Lower leg skin (tissue), 3 donors: ENCODE results near the gene SLC9A4.

Source experiments
- POLR2A ChIP-seq, 2 donors: fragments of 450-650 bp; IDR thresholded peaks; one replicate each; pipeline ENCODE4 v1.6.1; 2016 to 2017; ENCODE audit warnings: antibody characterized with exemption in 2 of 2, mild to moderate bottlenecking in 1 of 2, moderate library complexity in 1 of 2
- TF ChIP-seq, protein P1 (sequence below), 3 donors: fragments of 450-650 bp; IDR thresholded peaks; one replicate each; pipeline ENCODE4 v1.5.1; 2016; ENCODE audit warnings: antibody characterized with exemption in 3 of 3, mild to moderate bottlenecking in 3 of 3, moderate library complexity in 2 of 3

DNA sequence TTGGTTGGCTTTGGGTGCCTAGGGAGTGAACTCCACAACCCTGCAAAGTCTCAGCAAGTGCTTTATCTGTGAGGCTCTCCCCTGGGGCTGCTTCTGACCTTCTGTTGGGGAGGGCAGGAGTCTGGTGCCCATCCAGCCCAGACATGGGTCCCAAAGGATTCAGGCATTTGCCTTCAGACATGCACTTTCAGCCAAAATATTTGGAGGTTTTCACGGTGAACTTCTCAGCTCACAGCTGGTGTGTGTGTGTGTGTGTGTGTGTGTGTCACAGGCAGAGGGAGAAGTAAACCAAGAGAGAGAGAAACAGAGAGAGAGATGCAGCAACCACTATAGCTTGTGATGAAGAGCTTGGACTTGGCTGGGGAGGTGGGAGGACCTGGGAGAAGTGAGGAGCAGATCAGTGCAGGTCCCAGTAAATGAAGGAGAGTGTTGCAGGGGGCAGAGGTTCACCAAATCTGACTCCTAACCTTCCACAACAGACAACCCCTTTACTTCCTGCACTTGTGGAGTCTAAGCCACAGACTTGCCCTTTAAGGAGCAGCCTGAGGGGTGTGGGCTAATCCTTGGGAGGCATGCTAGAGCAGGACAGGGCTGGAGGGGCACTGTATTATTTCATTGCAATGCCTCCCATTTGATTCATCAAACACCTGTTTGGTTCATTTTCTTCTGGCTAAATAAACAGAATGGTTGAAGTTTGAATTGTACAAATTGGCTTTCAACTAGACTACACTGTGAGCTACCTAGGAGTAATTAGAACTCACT lies 14.1 kb downstream of the SLC9A4 start:
- TF ChIP-seq, protein P1, sequence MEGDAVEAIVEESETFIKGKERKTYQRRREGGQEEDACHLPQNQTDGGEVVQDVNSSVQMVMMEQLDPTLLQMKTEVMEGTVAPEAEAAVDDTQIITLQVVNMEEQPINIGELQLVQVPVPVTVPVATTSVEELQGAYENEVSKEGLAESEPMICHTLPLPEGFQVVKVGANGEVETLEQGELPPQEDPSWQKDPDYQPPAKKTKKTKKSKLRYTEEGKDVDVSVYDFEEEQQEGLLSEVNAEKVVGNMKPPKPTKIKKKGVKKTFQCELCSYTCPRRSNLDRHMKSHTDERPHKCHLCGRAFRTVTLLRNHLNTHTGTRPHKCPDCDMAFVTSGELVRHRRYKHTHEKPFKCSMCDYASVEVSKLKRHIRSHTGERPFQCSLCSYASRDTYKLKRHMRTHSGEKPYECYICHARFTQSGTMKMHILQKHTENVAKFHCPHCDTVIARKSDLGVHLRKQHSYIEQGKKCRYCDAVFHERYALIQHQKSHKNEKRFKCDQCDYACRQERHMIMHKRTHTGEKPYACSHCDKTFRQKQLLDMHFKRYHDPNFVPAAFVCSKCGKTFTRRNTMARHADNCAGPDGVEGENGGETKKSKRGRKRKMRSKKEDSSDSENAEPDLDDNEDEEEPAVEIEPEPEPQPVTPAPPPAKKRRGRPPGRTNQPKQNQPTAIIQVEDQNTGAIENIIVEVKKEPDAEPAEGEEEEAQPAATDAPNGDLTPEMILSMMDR (IDR thresholded peaks at IDR 0.05): no peak
- TF ChIP-seq POLR2A (IDR thresholded peaks at IDR 0.05): no peak
